Panc1 (cell line): ENCODE results near the gene TIMM44.

Experiments used
- CTCF ChIP-seq: fragments of 450-650 bp; IDR thresholded peaks from 2 replicates; pipeline ENCODE4 v1.5.1; 2017; ENCODE audit warnings: mild to moderate bottlenecking
- POLR2AphosphoS5 ChIP-seq: IDR thresholded peaks from 2 replicates; pipeline ENCODE4 v1.6.1; 2012; ENCODE audit warnings: mild to moderate bottlenecking, low read depth, low read length, moderate library complexity
- SIN3A ChIP-seq: IDR thresholded peaks from 2 replicates; pipeline ENCODE4 v1.6.1; 2012; ENCODE audit warnings: low read depth, mild to moderate bottlenecking, low read length, moderate library complexity, borderline replicate concordance; ENCODE audit not compliant: insufficient read depth

GRCh38 chr19:7982103-7982502 lies 38.6 kb upstream of the TIMM44 start:
- no peak for TF ChIP-seq CTCF
- no peak for TF ChIP-seq SIN3A
- TF ChIP-seq POLR2AphosphoS5 = no peak
